Prostate gland (tissue), 2 donors: Measurements from ENCODE around the gene USP10.

Experiments
- POLR2AphosphoS5 ChIP-seq: sonication (generic); formaldehyde crosslinking; IDR thresholded peaks from one replicate; pipeline ENCODE4 v1.6.1; 2017; ENCODE audit warnings: antibody characterized with exemption
- TF ChIP-seq, protein P1 (sequence below), 4 experiments: fragments of 200-600 bp in 2 of 4; fragments of 450-650 bp in 2 of 4; sonication (generic) in 2 of 4; IDR thresholded peaks; 1 replicate in 3 of 4; 2 replicates in 1 of 4; pipeline ENCODE4 v1.5.1; 2016 to 2019; ENCODE audit warnings: antibody characterized with exemption in 4 of 4, mild to moderate bottlenecking in 2 of 4, moderate library complexity in 2 of 4

DNA sequence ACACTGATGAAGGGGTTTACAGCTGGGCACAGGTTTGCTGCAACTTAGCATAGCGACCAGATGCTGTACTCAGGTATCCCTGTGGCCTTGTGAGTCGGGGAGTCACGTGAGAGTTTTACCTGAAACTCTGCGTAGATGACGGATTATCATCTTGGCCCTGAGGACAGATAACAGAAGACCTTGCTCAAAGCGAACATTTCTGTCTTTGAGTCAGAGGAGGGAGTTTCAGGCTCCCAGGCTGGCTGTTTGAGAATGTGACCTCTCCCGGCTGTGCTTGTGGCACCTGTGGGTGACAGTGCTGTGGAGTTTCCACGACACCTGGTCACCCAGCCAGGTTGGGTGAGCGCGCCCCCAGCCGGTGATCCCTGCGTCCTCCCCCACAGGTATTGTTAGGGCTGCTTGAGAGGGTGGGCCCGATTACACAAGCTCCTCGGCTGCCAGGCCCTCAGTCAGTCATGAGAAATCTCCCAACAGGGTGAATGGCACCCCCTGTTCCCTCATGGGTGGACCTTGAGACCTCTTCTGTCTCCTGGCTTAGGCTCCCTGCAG is 75.5 kb downstream of the USP10 start:
- TF ChIP-seq, protein P1, sequence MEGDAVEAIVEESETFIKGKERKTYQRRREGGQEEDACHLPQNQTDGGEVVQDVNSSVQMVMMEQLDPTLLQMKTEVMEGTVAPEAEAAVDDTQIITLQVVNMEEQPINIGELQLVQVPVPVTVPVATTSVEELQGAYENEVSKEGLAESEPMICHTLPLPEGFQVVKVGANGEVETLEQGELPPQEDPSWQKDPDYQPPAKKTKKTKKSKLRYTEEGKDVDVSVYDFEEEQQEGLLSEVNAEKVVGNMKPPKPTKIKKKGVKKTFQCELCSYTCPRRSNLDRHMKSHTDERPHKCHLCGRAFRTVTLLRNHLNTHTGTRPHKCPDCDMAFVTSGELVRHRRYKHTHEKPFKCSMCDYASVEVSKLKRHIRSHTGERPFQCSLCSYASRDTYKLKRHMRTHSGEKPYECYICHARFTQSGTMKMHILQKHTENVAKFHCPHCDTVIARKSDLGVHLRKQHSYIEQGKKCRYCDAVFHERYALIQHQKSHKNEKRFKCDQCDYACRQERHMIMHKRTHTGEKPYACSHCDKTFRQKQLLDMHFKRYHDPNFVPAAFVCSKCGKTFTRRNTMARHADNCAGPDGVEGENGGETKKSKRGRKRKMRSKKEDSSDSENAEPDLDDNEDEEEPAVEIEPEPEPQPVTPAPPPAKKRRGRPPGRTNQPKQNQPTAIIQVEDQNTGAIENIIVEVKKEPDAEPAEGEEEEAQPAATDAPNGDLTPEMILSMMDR (IDR thresholded peaks at IDR 0.05) = no peak
- no peak for TF ChIP-seq POLR2AphosphoS5
